Measurements from ENCODE around the gene NSDHL.

The NSDHL gene

GRCh38 chrX:152899111-152899873 lies 68.4 kb downstream of the NSDHL start:
- Histone ChIP-seq H3K23ac (ENCODE audit: low read depth, low read length, poor library complexity) (no peak overlapping the region), H4K91ac (ENCODE audit: low read depth, low read length, poor library complexity) (no peak overlapping the region), H3K9ac (ENCODE audit: low read depth, low read length, poor library complexity) (no peak overlapping the region), H2AFZ (ENCODE audit: low read length) (no peak overlapping the region), H2BK5ac (ENCODE audit: low read length) (no peak overlapping the region), H3K27me3 (ENCODE audit: control insufficient read depth in 3 of 3, insufficient read depth in 3 of 3, low read depth in 1 of 3, low read length in 3 of 3) (peaks cover 0 to 58% (median 0%) of the 10 kb centered on the region in 3 experiments), H3K36me3 (replicated peaks in 1 of 2; ENCODE audit: control insufficient read depth in 2 of 2, insufficient read depth in 2 of 2, low read length in 2 of 2) (no peaks in the 10 kb centered on the region), H3K9me3 (replicated peaks in 1 of 2; ENCODE audit: control insufficient read depth in 2 of 2, insufficient read depth in 1 of 2, low read depth in 1 of 2, low read length in 2 of 2) (no peaks in the 10 kb centered on the region), H2BK12ac (ENCODE audit: low read length) (no peak overlapping the region), H4K8ac (ENCODE audit: low read depth, low read length) (no peak overlapping the region), H2BK120ac (ENCODE audit: low read depth, low read length) (no peak overlapping the region), H3K4me2 (ENCODE audit: insufficient read depth, low read length, poor library complexity, severe bottlenecking) (peak overlapping the region; percentile 25), H3K4me3 (ENCODE audit: low read length in 2 of 2) (no peak overlapping the region), H2AK5ac (ENCODE audit: low read depth, low read length) (no peak overlapping the region), H2BK15ac (ENCODE audit: low read length) (peak overlapping the region; percentile 58), H3K4me1 (ENCODE audit: control insufficient read depth in 2 of 2, insufficient read depth in 1 of 2, low read depth in 1 of 2, low read length in 2 of 2) (peaks cover 0 to 17% of the 10 kb centered on the region in 2 donors), H3K14ac (ENCODE audit: low read length) (no peak overlapping the region), H3K79me1 (ENCODE audit: low read depth, low read length) (no peaks in the 10 kb centered on the region), H3K4ac (ENCODE audit: low read length) (no peak overlapping the region), H3K18ac (ENCODE audit: low read length) (no peak overlapping the region), H3K27ac (replicated peaks; ENCODE audit: low read length) (no peak overlapping the region)
- DNase-seq (ENCODE audit: low spot score): no peak
- WGBS, 2 donors (ENCODE audit: extremely low coverage in 2 of 2, insufficient read length in 2 of 2, insufficient replicate concordance in 1 of 2): no CpG with 5 or more reads among the region's 16 CpGs

DNA sequence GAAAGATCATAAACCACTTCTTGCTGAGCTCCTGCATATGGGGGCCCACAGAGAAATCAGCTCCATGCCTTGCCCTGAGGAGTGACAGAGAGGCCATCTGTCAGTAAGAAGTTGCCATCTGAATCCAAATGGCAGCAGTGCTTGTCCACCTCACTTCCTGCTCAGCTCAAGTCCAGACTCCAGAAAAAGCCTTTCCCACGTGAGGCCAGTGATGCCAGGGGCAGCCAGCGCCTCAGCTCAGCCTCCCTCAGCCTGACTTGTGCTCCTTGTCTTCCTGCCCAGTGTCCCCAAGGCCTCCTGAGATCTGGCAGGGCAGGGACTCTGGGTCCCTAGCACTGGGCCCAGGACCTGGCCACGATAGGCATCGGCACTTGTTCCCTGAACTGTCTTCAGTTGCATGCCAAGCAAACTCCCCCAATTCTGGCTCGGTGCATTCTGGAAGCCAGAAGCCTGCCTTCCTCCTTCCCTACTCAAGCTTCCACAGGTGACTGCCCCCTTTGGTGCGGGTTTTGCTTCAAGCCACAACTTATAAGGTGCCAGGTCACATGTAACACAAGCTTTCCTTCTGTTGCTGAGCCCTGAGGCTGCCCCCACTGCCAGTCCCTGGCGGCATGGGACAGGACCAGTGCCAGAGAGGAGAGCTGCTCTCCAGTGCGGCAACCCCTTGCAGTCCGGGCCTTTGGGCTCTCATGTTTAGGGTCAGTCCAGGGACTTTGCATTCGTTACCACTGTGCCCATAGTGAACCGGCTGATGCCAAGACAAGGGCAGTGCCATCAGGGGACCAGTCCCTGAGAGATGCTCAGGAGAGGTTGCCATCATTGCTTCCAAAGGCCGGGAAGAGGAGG lies 69.2 kb downstream of the NSDHL start:
- H2BK12ac ChIP-seq (ENCODE audit: low read length): no peak overlapping the region
- H3K27ac ChIP-seq (replicated peaks; ENCODE audit: low read length): no peak overlapping the region
- H3K4ac ChIP-seq (ENCODE audit: low read length): no peak overlapping the region
- H3K27me3 ChIP-seq (ENCODE audit: control insufficient read depth in 3 of 3, insufficient read depth in 3 of 3, low read depth in 1 of 3, low read length in 3 of 3): peaks cover 0 to 58% (median 0%) of the 10 kb centered on the region in 3 experiments
- no peaks in the 10 kb centered on the region for H3K79me1 ChIP-seq (ENCODE audit: low read depth, low read length)
- no peak overlapping the region for H4K91ac ChIP-seq (ENCODE audit: low read depth, low read length, poor library complexity)
- H3K18ac ChIP-seq (ENCODE audit: low read length): no peak overlapping the region
- no peak overlapping the region for H3K14ac ChIP-seq (ENCODE audit: low read length)
- no peak overlapping the region for H3K23ac ChIP-seq (ENCODE audit: low read depth, low read length, poor library complexity)
- H3K9me3 ChIP-seq (replicated peaks in 1 of 2; ENCODE audit: control insufficient read depth in 2 of 2, insufficient read depth in 1 of 2, low read depth in 1 of 2, low read length in 2 of 2): no peaks in the 10 kb centered on the region
- no peak overlapping the region for H3K9ac ChIP-seq (ENCODE audit: low read depth, low read length, poor library complexity)
- H2BK120ac ChIP-seq (ENCODE audit: low read depth, low read length): no peak overlapping the region
- no peak overlapping the region for H4K8ac ChIP-seq (ENCODE audit: low read depth, low read length)
- no peak overlapping the region for H2BK5ac ChIP-seq (ENCODE audit: low read length)
- H3K4me2 ChIP-seq (ENCODE audit: insufficient read depth, low read length, poor library complexity, severe bottlenecking): no peak overlapping the region
- DNase-seq (ENCODE audit: low spot score): no peak
- H3K4me3 ChIP-seq (ENCODE audit: low read length in 2 of 2): no peak overlapping the region
- H2BK15ac ChIP-seq (ENCODE audit: low read length): no peak overlapping the region
- H2AFZ ChIP-seq (ENCODE audit: low read length): no peak overlapping the region
- no peak overlapping the region for H2AK5ac ChIP-seq (ENCODE audit: low read depth, low read length)
- WGBS, 2 donors (ENCODE audit: extremely low coverage in 2 of 2, insufficient read length in 2 of 2, insufficient replicate concordance in 1 of 2): no CpG with 5 or more reads among the region's 12 CpGs
- no peaks in the 10 kb centered on the region for H3K36me3 ChIP-seq (replicated peaks in 1 of 2; ENCODE audit: control insufficient read depth in 2 of 2, insufficient read depth in 2 of 2, low read length in 2 of 2)
- peaks cover 0 to 23% of the 10 kb centered on the region in 2 donors for H3K4me1 ChIP-seq (ENCODE audit: control insufficient read depth in 2 of 2, insufficient read depth in 1 of 2, low read depth in 1 of 2, low read length in 2 of 2)

DNA sequence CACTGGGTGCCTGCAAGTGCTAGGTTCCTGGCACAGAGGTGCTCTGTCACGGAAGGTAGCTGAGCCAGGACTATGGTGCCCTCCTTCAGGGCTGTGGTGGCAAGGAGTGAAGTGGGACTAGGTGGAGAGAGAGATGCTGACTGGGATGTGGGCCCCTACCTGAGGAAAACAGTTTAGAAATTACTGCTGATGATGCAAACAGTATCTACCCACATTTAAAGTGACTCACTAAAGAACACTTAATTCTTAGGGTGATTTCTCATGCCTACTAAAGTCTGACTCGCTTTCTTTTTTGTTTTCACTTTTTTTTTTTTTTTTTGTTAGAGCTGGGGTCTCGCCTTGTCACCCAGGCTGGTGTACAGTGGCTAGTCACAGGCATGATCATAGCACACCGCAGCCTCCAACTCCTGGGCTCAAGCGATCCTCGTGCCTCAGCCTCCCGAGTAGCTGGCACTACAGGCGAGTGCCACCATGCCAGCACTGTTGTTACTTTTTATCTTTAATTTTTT lies 70.1 kb downstream of the NSDHL start:
- Histone ChIP-seq H3K9ac (ENCODE audit: low read depth, low read length, poor library complexity) (no peak overlapping the region), H4K91ac (ENCODE audit: low read depth, low read length, poor library complexity) (no peak overlapping the region), H2AFZ (ENCODE audit: low read length) (no peak overlapping the region), H3K79me1 (ENCODE audit: low read depth, low read length) (no peaks in the 10 kb centered on the region), H3K4ac (ENCODE audit: low read length) (no peak overlapping the region), H2BK12ac (ENCODE audit: low read length) (no peak overlapping the region), H2AK5ac (ENCODE audit: low read depth, low read length) (no peak overlapping the region), H2BK15ac (ENCODE audit: low read length) (no peak overlapping the region), H2BK120ac (ENCODE audit: low read depth, low read length) (no peak overlapping the region), H2BK5ac (ENCODE audit: low read length) (no peak overlapping the region), H3K27ac (replicated peaks; ENCODE audit: low read length) (no peak overlapping the region), H3K27me3 (ENCODE audit: control insufficient read depth in 3 of 3, insufficient read depth in 3 of 3, low read depth in 1 of 3, low read length in 3 of 3) (peaks cover 0 to 60% (median 0%) of the 10 kb centered on the region in 3 experiments), H4K8ac (ENCODE audit: low read depth, low read length) (no peak overlapping the region), H3K18ac (ENCODE audit: low read length) (no peak overlapping the region), H3K14ac (ENCODE audit: low read length) (no peak overlapping the region), H3K4me3 (ENCODE audit: low read length in 2 of 2) (no peak overlapping the region), H3K4me2 (ENCODE audit: insufficient read depth, low read length, poor library complexity, severe bottlenecking) (no peak overlapping the region), H3K9me3 (replicated peaks in 1 of 2; ENCODE audit: control insufficient read depth in 2 of 2, insufficient read depth in 1 of 2, low read depth in 1 of 2, low read length in 2 of 2) (no peaks in the 10 kb centered on the region), H3K23ac (ENCODE audit: low read depth, low read length, poor library complexity) (no peak overlapping the region), H3K36me3 (replicated peaks in 1 of 2; ENCODE audit: control insufficient read depth in 2 of 2, insufficient read depth in 2 of 2, low read length in 2 of 2) (no peaks in the 10 kb centered on the region), H3K4me1 (ENCODE audit: control insufficient read depth in 2 of 2, insufficient read depth in 1 of 2, low read depth in 1 of 2, low read length in 2 of 2) (peaks cover 0 to 23% of the 10 kb centered on the region in 2 donors)
- no CpG with 5 or more reads among the region's 8 CpGs for WGBS, 2 donors (ENCODE audit: extremely low coverage in 2 of 2, insufficient read length in 2 of 2, insufficient replicate concordance in 1 of 2)
- no peak for DNase-seq (ENCODE audit: low spot score)
